ENCODE results near the gene DGKD. TPM values are rescaled to one million over a fixed set of nuclear protein-coding genes. Genes with fewer than 3 reads are reported as not detected.

Gene DGKD
- total RNA-seq, 1 experiment from 2014 or later: 41.4 TPM

GRCh38 chr2:233353101-233353768, 1.1 kb upstream of the DGKD start (continued):
- no peak for TF ChIP-seq FOXJ3 (CRISPR knock-in tag; IDR thresholded peaks at IDR 0.05; ENCODE audit: borderline replicate concordance)
- no peak for TF ChIP-seq ARID4B (CRISPR knock-in tag; IDR thresholded peaks at IDR 0.05; ENCODE audit: borderline replicate concordance)
- no peak for TF ChIP-seq TP53 (CRISPR knock-in tag; IDR thresholded peaks at IDR 0.05)

- Mint-ChIP-seq H3K27ac (no peak overlapping the region), H3K4me1 (peaks cover 28% of the 10 kb centered on the region), H3K36me3 (peaks cover 3% of the 10 kb centered on the region; the same call in 1 of the 2 replicates), H3K27me3 (ENCODE audit: low read depth) (peaks cover 36% of the 10 kb centered on the region), H3K4me3 (no peak overlapping the region), H3K9me3 (peaks cover 9% of the 10 kb centered on the region)
- TF ChIP-seq ZSCAN18 (CRISPR knock-in tag; IDR thresholded peaks at IDR 0.05): no peak
- 0 out of 2 replicates have a peak, but pooled peaks have one; percentile 26 for TF ChIP-seq MYBL2 (CRISPR knock-in tag; IDR thresholded peaks at IDR 0.05)
- no peak for TF ChIP-seq CDX4 (CRISPR knock-in tag; IDR thresholded peaks at IDR 0.05; ENCODE audit: borderline replicate concordance)
- peak; percentile 47; the same call in 1 of the 2 replicates for TF ChIP-seq SP1 (CRISPR knock-in tag; conservative IDR thresholded peaks at IDR 0.05)
- no peak for DNase-seq (ENCODE audit: low spot score)
- CTCF ChIA-PET: interaction anchor here (1.0 to 2.1 kb wide), 14 partner anchors 9 to 94 kb away, joined by 3 to 34 read pairs (median 8); partner anchors contain the start of gene SAG
- ATAC-seq: peak; percentile 19
- POLR2A ChIA-PET: no interaction called here
Observed at GRCh38 chr2:233354500-233354924, 218 bp downstream of the DGKD start.

- peak overlapping the region; percentile 80 for H3K4me3 Mint-ChIP-seq
- peaks cover 9% of the 10 kb centered on the region for H3K9me3 Mint-ChIP-seq
- POLR2A ChIA-PET: no interaction called here
- ATAC-seq (0 out of 2 replicates have a peak, but pooled peaks have one; percentile 7), DNase-seq (ENCODE audit: low spot score) (peak; percentile 28)
- CTCF ChIA-PET: interaction anchor here (2.1 to 2.8 kb wide), 2 partner anchors 12 to 88 kb away, joined by 9 to 34 read pairs; no protein-coding TSS in a partner anchor
- H3K36me3 Mint-ChIP-seq: peaks cover 3% of the 10 kb centered on the region; the same call in 1 of the 2 replicates
- H3K27ac Mint-ChIP-seq: no peak overlapping the region
- H3K27me3 Mint-ChIP-seq (ENCODE audit: low read depth): peaks cover 36% of the 10 kb centered on the region
- peaks cover 33% of the 10 kb centered on the region for H3K4me1 Mint-ChIP-seq
- TF ChIP-seq STAT6 (CRISPR knock-in tag; conservative IDR thresholded peaks at IDR 0.05; ENCODE audit: low read depth): no peak
- TF ChIP-seq ZNF671 (CRISPR knock-in tag; IDR thresholded peaks at IDR 0.05): no peak
- no peak for TF ChIP-seq AFF4 (CRISPR knock-in tag; IDR thresholded peaks at IDR 0.05; ENCODE audit: borderline replicate concordance)
- no peak for TF ChIP-seq TCF7 (CRISPR knock-in tag; IDR thresholded peaks at IDR 0.05; ENCODE audit: low read depth)
- 0 out of 2 replicates have a peak, but pooled peaks have one; percentile 18 for TF ChIP-seq CREB1 (CRISPR knock-in tag; IDR thresholded peaks at IDR 0.05)
- peak; percentile 40; the same call in 1 of the 2 replicates for TF ChIP-seq HMGXB4 (CRISPR knock-in tag; IDR thresholded peaks at IDR 0.05)
- TF ChIP-seq NR1H2 (CRISPR knock-in tag; IDR thresholded peaks at IDR 0.05): no peak
Observed at GRCh38 chr2:233354971-233355574, 779 bp downstream of the DGKD start.
